ENCODE results near the gene TRDMT1. TPM values are rescaled to one million over a fixed set of nuclear protein-coding genes. Genes with fewer than 3 reads are reported as not detected.

Gene TRDMT1
- total RNA-seq, 2 donors from 2014 or later, result 8.1 to 13.0 TPM

- no peaks in the 10 kb centered on the region for H3K36me3 Mint-ChIP-seq (ENCODE audit: low read depth)
Measured at GRCh38 chr10:17241611-17242333, 40.3 kb upstream of the TRDMT1 start.

GRCh38 chr10:17240616-17241015 lies 39.1 kb upstream of the TRDMT1 start:
- H3K27me3 Mint-ChIP-seq (ENCODE audit: insufficient read depth), result peaks cover 17% of the 10 kb centered on the region
- Histone ChIP-seq H3K36me3 (ENCODE audit: control insufficient read depth, insufficient read depth, low read length) (peaks cover 19% of the 10 kb centered on the region), H3K9ac (ENCODE audit: extremely low read depth, low read length, poor library complexity, severe bottlenecking) (no peak overlapping the region), H3K4me3 (ENCODE audit: low read length) (no peak overlapping the region), H3K9me3 (ENCODE audit: control insufficient read depth, low read length) (no peaks in the 10 kb centered on the region), H3K4me1 (ENCODE audit: control insufficient read depth, insufficient read depth, low read length) (no peaks in the 10 kb centered on the region), H3K27ac (ENCODE audit: low read depth, low read length) (no peak overlapping the region), H3K27me3 (ENCODE audit: control insufficient read depth, insufficient read depth, low read length, poor library complexity, severe bottlenecking) (no peaks in the 10 kb centered on the region)
- peaks cover 2% of the 10 kb centered on the region for H3K9me3 Mint-ChIP-seq
- H3K27ac Mint-ChIP-seq, result no peak overlapping the region
- no peak overlapping the region for H3K4me3 Mint-ChIP-seq
- TF ChIP-seq CTCF (conservative IDR thresholded peaks at IDR 0.05), result no peak
- no peaks in the 10 kb centered on the region for H3K4me1 Mint-ChIP-seq
- H3K36me3 Mint-ChIP-seq (ENCODE audit: low read depth), result no peaks in the 10 kb centered on the region
- 92 to 98% methylated on average over 4 of the region's 4 CpGs for WGBS, 2 experiments (ENCODE audit: insufficient coverage in 1 of 2, insufficient read length in 1 of 2)
- no peak for DNase-seq

More at GRCh38 chr10:17241611-17242333, 40.3 kb upstream of the TRDMT1 start:
- Histone ChIP-seq H3K27me3 (ENCODE audit: control insufficient read depth, insufficient read depth, low read length, poor library complexity, severe bottlenecking) (no peaks in the 10 kb centered on the region), H3K9me3 (ENCODE audit: control insufficient read depth, low read length) (peaks cover 11% of the 10 kb centered on the region), H3K27ac (ENCODE audit: low read depth, low read length) (no peak overlapping the region), H3K36me3 (ENCODE audit: control insufficient read depth, insufficient read depth, low read length) (peaks cover 8% of the 10 kb centered on the region), H3K4me3 (ENCODE audit: low read length) (no peak overlapping the region), H3K9ac (ENCODE audit: extremely low read depth, low read length, poor library complexity, severe bottlenecking) (no peak overlapping the region), H3K4me1 (ENCODE audit: control insufficient read depth, insufficient read depth, low read length) (no peaks in the 10 kb centered on the region)
- WGBS, 2 experiments (ENCODE audit: insufficient coverage in 1 of 2, insufficient read length in 1 of 2), result 91 to 98% methylated on average over 4 to 5 of the region's 5 CpGs
- H3K4me3 Mint-ChIP-seq, result no peak overlapping the region
- DNase-seq, result no peak
- peaks cover 25% of the 10 kb centered on the region for H3K27me3 Mint-ChIP-seq (ENCODE audit: insufficient read depth)
- no peaks in the 10 kb centered on the region for H3K4me1 Mint-ChIP-seq
- no peak overlapping the region for H3K27ac Mint-ChIP-seq
- no peak for TF ChIP-seq CTCF (conservative IDR thresholded peaks at IDR 0.05)
- peaks cover 10% of the 10 kb centered on the region for H3K9me3 Mint-ChIP-seq

- Histone ChIP-seq H3K4me1 (ENCODE audit: control insufficient read depth, insufficient read depth, low read length) (no peaks in the 10 kb centered on the region), H3K27me3 (ENCODE audit: control insufficient read depth, insufficient read depth, low read length, poor library complexity, severe bottlenecking) (no peaks in the 10 kb centered on the region), H3K4me3 (ENCODE audit: low read length) (no peak overlapping the region), H3K9ac (ENCODE audit: extremely low read depth, low read length, poor library complexity, severe bottlenecking) (no peak overlapping the region), H3K27ac (ENCODE audit: low read depth, low read length) (no peak overlapping the region), H3K36me3 (ENCODE audit: control insufficient read depth, insufficient read depth, low read length) (peaks cover 24% of the 10 kb centered on the region), H3K9me3 (ENCODE audit: control insufficient read depth, low read length) (no peaks in the 10 kb centered on the region)
- Mint-ChIP-seq H3K4me1 (no peaks in the 10 kb centered on the region), H3K4me3 (no peak overlapping the region), H3K9me3 (no peaks in the 10 kb centered on the region), H3K36me3 (ENCODE audit: low read depth) (peaks cover 2% of the 10 kb centered on the region), H3K27me3 (ENCODE audit: insufficient read depth) (peaks cover 12% of the 10 kb centered on the region), H3K27ac (no peak overlapping the region)
- DNase-seq, result no peak
- TF ChIP-seq CTCF (conservative IDR thresholded peaks at IDR 0.05), result no peak
- 100% methylated on average over 1 of the region's 2 CpGs; no CpG with 5 or more reads in 1 of the 2 experiments for WGBS, 2 experiments (ENCODE audit: insufficient coverage in 1 of 2, insufficient read length in 1 of 2)
Measured at GRCh38 chr10:17240096-17240495, 38.6 kb upstream of the TRDMT1 start.
